DOHH2 (cell line): ENCODE data around the gene ALG12.

ENCODE experiments used
- H3F3A ChIP-seq: fragments of 200-600 bp; sonication (generic), shearing (Covaris generic); 2 replicates; pipeline ENCODE4 v1.6.0; 2016; ENCODE audit warnings: antibody characterized with exemption, mild to moderate bottlenecking; ENCODE audit not compliant: control insufficient read depth, insufficient read depth
- H3K27ac ChIP-seq: fragments of 200-600 bp; sonication (generic); 2 replicates; pipeline ENCODE4 v1.5.1; 2014; ENCODE audit warnings: low read depth, mild to moderate bottlenecking, low read length, moderate library complexity
- H3K27me3 ChIP-seq: fragments of 200-600 bp; sonication (generic); 2 replicates; pipeline ENCODE4 v1.6.1; 2014; ENCODE audit warnings: mild to moderate bottlenecking, low read length, mixed read lengths; ENCODE audit not compliant: control insufficient read depth
- H3K36me3 ChIP-seq: fragments of 200-600 bp; sonication (generic); 2 replicates; pipeline ENCODE4 v1.6.1; 2014; ENCODE audit warnings: mild to moderate bottlenecking, low read length, moderate library complexity, mixed read lengths; ENCODE audit not compliant: control insufficient read depth
- H3K4me1 ChIP-seq: fragments of 200-600 bp; sonication (generic); 2 replicates; pipeline ENCODE4 v1.6.1; 2014; ENCODE audit warnings: mild to moderate bottlenecking, low read length, mixed read lengths; ENCODE audit not compliant: control insufficient read depth
- H3K4me2 ChIP-seq: fragments of 200-600 bp; sonication (generic); 2 replicates; pipeline ENCODE4 v1.6.0; 2014; ENCODE audit warnings: mild to moderate bottlenecking, low read length, moderate library complexity
- H3K4me3 ChIP-seq: fragments of 200-600 bp; sonication (generic); 2 replicates; pipeline ENCODE4 v1.5.1; 2014; ENCODE audit warnings: mild to moderate bottlenecking, low read length, mixed read lengths
- H3K79me2 ChIP-seq: fragments of 200-600 bp; sonication (generic); 2 replicates; pipeline ENCODE4 v1.6.1; 2014; ENCODE audit warnings: mild to moderate bottlenecking, low read length, mixed read lengths; ENCODE audit not compliant: control insufficient read depth
- H3K9me2 ChIP-seq: fragments of 200-600 bp; sonication (generic); replicated peaks from 2 replicates; pipeline ENCODE4 v1.6.1; 2014; ENCODE audit warnings: mild to moderate bottlenecking, low read length, mixed read lengths; ENCODE audit not compliant: control insufficient read depth
- H3K9me3 ChIP-seq: fragments of 200-600 bp; sonication (generic); 2 replicates; pipeline ENCODE4 v1.6.1; 2014; ENCODE audit warnings: antibody characterized with exemption, low read length, mixed read lengths; ENCODE audit not compliant: control insufficient read depth, insufficient read depth
- H4K20me1 ChIP-seq: fragments of 200-600 bp; sonication (generic); 2 replicates; pipeline ENCODE4 v1.6.0; 2014; ENCODE audit warnings: low read depth, mild to moderate bottlenecking, antibody characterized with exemption, low read length, moderate library complexity; ENCODE audit not compliant: control insufficient read depth, insufficient read depth
- EZH2phosphoT487 ChIP-seq: fragments of 200-600 bp; sonication (generic); IDR thresholded peaks from 2 replicates; pipeline ENCODE4 v1.6.1; 2017; ENCODE audit warnings: borderline replicate concordance, mild to moderate bottlenecking, antibody characterized with exemption, low read length, moderate library complexity, mixed read lengths
- TF ChIP-seq, protein P1 (sequence below): fragments of 200-600 bp; sonication (generic); IDR thresholded peaks from one replicate; pipeline ENCODE4 v1.5.1; 2014; ENCODE audit warnings: antibody characterized with exemption, mild to moderate bottlenecking, low read depth, low read length; ENCODE audit not compliant: poor library complexity, severe bottlenecking

ALG12 gene

DNA sequence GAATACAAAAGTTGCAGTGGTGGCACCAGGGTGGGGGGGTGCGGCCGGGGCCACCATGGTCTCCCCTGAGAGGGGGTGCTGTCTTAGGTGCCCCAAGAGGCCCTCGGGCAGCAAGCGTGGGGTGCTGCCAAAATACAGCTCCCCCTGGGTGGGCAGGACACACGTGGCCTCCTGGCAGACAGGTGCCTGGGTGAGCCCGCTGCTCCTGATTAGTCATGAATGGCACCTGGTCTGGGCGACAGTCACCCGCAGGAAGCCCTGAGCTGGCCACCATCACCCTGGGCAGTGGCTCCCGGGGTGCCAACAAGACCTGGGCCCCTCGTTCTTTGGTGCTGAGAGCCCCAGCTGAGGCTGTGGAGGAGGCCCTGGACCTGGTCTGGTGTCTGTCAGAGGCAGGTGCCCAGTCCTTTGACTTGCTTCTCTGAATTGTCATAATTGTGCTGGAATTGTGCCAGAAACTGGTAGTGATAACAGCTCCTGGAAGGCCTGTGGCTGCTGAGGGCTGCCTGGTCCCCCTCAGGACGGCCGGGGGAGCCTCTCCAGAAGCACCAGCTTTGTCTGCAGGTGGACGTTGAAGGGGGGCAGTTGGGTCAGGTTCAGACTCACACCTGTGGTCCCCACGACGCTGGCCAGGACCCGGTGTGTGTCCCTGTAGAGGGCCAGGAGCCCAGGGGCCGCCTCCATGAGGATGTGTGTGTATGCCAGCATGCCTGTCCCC is 14.8 kb downstream of the ALG12 start:
- Histone ChIP-seq H3K9me2 (no peaks in the 10 kb centered on the region), H3K4me1 (no peaks in the 10 kb centered on the region), H3K36me3 (peaks cover 49% of the 10 kb centered on the region), H4K20me1 (no peaks in the 10 kb centered on the region), H3F3A (no peaks in the 10 kb centered on the region), H3K79me2 (peaks cover 9% of the 10 kb centered on the region), H3K27ac (no peak overlapping the region), H3K4me2 (no peak overlapping the region), H3K4me3 (no peak overlapping the region), H3K27me3 (no peaks in the 10 kb centered on the region), H3K9me3 (peaks cover 5% of the 10 kb centered on the region; the same call in 1 of the 2 replicates)
- no peak for TF ChIP-seq EZH2phosphoT487
- TF ChIP-seq, protein P1, sequence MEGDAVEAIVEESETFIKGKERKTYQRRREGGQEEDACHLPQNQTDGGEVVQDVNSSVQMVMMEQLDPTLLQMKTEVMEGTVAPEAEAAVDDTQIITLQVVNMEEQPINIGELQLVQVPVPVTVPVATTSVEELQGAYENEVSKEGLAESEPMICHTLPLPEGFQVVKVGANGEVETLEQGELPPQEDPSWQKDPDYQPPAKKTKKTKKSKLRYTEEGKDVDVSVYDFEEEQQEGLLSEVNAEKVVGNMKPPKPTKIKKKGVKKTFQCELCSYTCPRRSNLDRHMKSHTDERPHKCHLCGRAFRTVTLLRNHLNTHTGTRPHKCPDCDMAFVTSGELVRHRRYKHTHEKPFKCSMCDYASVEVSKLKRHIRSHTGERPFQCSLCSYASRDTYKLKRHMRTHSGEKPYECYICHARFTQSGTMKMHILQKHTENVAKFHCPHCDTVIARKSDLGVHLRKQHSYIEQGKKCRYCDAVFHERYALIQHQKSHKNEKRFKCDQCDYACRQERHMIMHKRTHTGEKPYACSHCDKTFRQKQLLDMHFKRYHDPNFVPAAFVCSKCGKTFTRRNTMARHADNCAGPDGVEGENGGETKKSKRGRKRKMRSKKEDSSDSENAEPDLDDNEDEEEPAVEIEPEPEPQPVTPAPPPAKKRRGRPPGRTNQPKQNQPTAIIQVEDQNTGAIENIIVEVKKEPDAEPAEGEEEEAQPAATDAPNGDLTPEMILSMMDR, result no peak

DNA sequence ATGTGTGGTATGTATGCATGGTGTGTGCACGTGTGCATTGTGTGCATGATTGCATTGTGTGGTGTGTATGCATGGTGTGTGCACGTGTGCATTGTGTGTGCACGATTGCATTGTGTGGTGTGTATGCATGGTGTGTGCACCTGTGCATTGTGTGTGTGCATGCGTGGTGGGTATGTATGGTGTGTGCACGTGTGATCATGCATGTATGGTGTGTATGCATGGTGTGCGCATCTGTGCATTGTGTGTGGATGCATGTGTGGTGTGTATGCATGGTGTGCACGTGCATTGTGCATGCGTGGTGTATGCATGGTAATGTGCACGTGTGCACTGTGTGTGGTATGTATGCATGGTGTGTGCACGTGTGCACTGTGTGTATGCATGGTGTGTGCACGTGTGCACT is 16.8 kb downstream of the ALG12 start:
- no peaks in the 10 kb centered on the region for H3F3A ChIP-seq
- H3K27ac ChIP-seq, result no peak overlapping the region
- peaks cover 5% of the 10 kb centered on the region; the same call in 1 of the 2 replicates for H3K9me3 ChIP-seq
- H3K27me3 ChIP-seq, result no peaks in the 10 kb centered on the region
- no peak for TF ChIP-seq EZH2phosphoT487
- TF ChIP-seq, protein P1, result no peak
- no peaks in the 10 kb centered on the region for H3K9me2 ChIP-seq
- H4K20me1 ChIP-seq, result no peaks in the 10 kb centered on the region
- no peak overlapping the region for H3K4me3 ChIP-seq
- peaks cover 45% of the 10 kb centered on the region for H3K36me3 ChIP-seq
- peaks cover 5% of the 10 kb centered on the region for H3K79me2 ChIP-seq
- no peak overlapping the region for H3K4me2 ChIP-seq
- H3K4me1 ChIP-seq, result no peaks in the 10 kb centered on the region

DNA sequence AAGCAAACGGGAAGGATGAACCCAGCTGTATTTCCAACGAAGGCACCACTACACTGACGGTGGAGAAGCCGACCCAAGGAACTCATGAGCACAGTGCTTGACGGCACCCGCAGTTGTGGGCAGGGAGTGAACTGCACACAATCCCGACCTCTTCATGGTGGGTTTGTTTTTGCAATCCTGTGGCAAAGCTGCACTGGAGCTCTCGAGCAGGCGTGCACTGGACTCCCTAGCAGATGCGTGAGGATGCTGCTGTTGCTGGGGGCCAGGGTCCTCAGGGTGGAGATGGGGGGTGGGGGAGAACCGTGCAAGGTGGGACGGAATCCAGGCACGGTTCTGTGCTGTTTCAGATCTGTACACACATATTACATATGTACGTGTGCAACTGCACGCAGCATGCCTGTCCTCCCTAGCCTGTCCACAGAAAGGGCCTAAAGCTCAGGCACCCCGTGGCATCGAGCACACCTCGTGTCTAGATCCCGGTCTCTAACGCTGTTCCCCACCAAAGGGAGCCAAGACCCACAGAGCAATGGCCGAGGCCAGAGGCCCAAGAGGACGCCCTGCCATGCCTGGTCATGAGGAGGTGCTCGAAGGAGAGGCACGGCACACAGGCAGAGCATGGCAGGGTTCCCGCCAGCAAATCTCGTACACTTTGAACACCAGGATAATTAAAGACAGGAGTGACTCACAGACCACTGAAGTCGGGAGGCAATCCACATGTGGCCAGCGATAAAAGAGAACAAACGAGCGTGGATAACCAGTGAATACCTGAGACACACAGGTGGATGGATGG is 17.6 kb downstream of the ALG12 start:
- no peaks in the 10 kb centered on the region for H3K4me1 ChIP-seq
- no peaks in the 10 kb centered on the region for H4K20me1 ChIP-seq
- peaks cover 5% of the 10 kb centered on the region; the same call in 1 of the 2 replicates for H3K9me3 ChIP-seq
- no peaks in the 10 kb centered on the region for H3K27me3 ChIP-seq
- H3F3A ChIP-seq, result no peaks in the 10 kb centered on the region
- no peak overlapping the region for H3K27ac ChIP-seq
- H3K9me2 ChIP-seq, result no peaks in the 10 kb centered on the region
- peaks cover 5% of the 10 kb centered on the region for H3K79me2 ChIP-seq
- no peak overlapping the region for H3K4me2 ChIP-seq
- H3K4me3 ChIP-seq, result no peak overlapping the region
- no peak for TF ChIP-seq EZH2phosphoT487
- TF ChIP-seq, protein P1, result no peak
- peaks cover 45% of the 10 kb centered on the region for H3K36me3 ChIP-seq
